ENCODE measurements around the gene PRKCH. TPM values are rescaled to one million over a fixed set of nuclear protein-coding genes. Genes with fewer than 3 reads are reported as not detected.

The PRKCH gene
- total RNA-seq, 1 experiment from 2014 or later = 5.2 TPM

GRCh38 chr14:61470961-61471293 lies 149.5 kb downstream of the PRKCH start:
- Histone ChIP-seq H3K4me1 (ENCODE audit: insufficient read depth, low read length) (peaks cover 10% of the 10 kb centered on the region; the same call in 1 of the 2 replicates), H3K23me2 (ENCODE audit: insufficient read length, low read depth, low read length, poor library complexity, severe bottlenecking) (peaks cover 2% of the 10 kb centered on the region), H4K20me1 (ENCODE audit: control insufficient read depth, insufficient read depth, insufficient read length) (no peaks in the 10 kb centered on the region), H3K4ac (ENCODE audit: low read depth, low read length) (no peak overlapping the region), H3K79me2 (ENCODE audit: insufficient read depth, low read length) (no peaks in the 10 kb centered on the region), H2BK15ac (ENCODE audit: low read depth, low read length) (no peak overlapping the region), H3K23ac (ENCODE audit: insufficient read length, low read depth, low read length) (no peak overlapping the region), H3K56ac (ENCODE audit: insufficient read length, low read depth, low read length) (no peak overlapping the region), H2AK5ac (ENCODE audit: insufficient read length, low read length) (no peak overlapping the region), H3T11ph (ENCODE audit: low read length) (no peak overlapping the region), H4K8ac (replicated peaks; ENCODE audit: insufficient read length, low read depth, low read length) (no peak overlapping the region), H3K14ac (ENCODE audit: insufficient read depth, low read length) (no peak overlapping the region), H3K79me1 (ENCODE audit: insufficient read depth, low read depth, low read length, poor library complexity, severe bottlenecking) (no peaks in the 10 kb centered on the region), H3K9me3 (ENCODE audit: control insufficient read depth, low read depth, low read length) (no peaks in the 10 kb centered on the region), H3K4me2 (ENCODE audit: insufficient read depth, insufficient read length, low read length) (no peak overlapping the region), H3K27ac (ENCODE audit: insufficient read length, low read depth, low read length) (no peak overlapping the region), H3K27me3 (ENCODE audit: insufficient read depth, low read length) (no peaks in the 10 kb centered on the region), H2BK120ac (ENCODE audit: low read depth, low read length, poor library complexity, severe bottlenecking) (no peak overlapping the region), H3K9ac (ENCODE audit: extremely low read depth, insufficient read length, low read length) (no peak overlapping the region), H4K91ac (ENCODE audit: insufficient read length, low read depth, low read length) (no peak overlapping the region), H2AFZ (ENCODE audit: low read length) (no peak overlapping the region), H3K18ac (ENCODE audit: insufficient read length, low read depth, low read length) (no peak overlapping the region), H2BK12ac (ENCODE audit: insufficient read length, low read depth, low read length) (no peak overlapping the region), H4K5ac (ENCODE audit: insufficient read length, low read depth, low read length) (no peak overlapping the region), H2BK20ac (ENCODE audit: low read depth, low read length, poor library complexity, severe bottlenecking) (no peak overlapping the region), H2BK5ac (ENCODE audit: insufficient read length, low read length) (no peak overlapping the region)
- H3K4me1 Mint-ChIP-seq = peaks cover 56% of the 10 kb centered on the region in 2 experiments
- no peaks in the 10 kb centered on the region for H3K36me3 Mint-ChIP-seq (ENCODE audit: insufficient read depth in 1 of 3, low read depth in 3 of 3)
- peak overlapping the region in 2 of 3 experiments; percentile 35 to 95; a peak in 4 of 7 replicates for H3K27ac Mint-ChIP-seq
- no CpG with 5 or more reads among the region's 3 CpGs for whole genome bisulfite sequencing (ENCODE audit: extremely low coverage, insufficient read length, low lambda C conversion rate)
- TF ChIP-seq CTCF (conservative IDR thresholded peaks at IDR 0.05) = no peak
- no peaks in the 10 kb centered on the region; the same call in 1 of the 2 replicates for H3K27me3 Mint-ChIP-seq (ENCODE audit: low read depth)
- no peaks in the 10 kb centered on the region; a peak in 1 of 5 replicates for H3K9me3 Mint-ChIP-seq
- no peak for DNase-seq
- H3K4me3 Mint-ChIP-seq = peak overlapping the region in 1 of 2 experiments; percentile 30; a peak in 1 of 5 replicates
